ENCODE measurements around the gene KPNB1.

DNA sequence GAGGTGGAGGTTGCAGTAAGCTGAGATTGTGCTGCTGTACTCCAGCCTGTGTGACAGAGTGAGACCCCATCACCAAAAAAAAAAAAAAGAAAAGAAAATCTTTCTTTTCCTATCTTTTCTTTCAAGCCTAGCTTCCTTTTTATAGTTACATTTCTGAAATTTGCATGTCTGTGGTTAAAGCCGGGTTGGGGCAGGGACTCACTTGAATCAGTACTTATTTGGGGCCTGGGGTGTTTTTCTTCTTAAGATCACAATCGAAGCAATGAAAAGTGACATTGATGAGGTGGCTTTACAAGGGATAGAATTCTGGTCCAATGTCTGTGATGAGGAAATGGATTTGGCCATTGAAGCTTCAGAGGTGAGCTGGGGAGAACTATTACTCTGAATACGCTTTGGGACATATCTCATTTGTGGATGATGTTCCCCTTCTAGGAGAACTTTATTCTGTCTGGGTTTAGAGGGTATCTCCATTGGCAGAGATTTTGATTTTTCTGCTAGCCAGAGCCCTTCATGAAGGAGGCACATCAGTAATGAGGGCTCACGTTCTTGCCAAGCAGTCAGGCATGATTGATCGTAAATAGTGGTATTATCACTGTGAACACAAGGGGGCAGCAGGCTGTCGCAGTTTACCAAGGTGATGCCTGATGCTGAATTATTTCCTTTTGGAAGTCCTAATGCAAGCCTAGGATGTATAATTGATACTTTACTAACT lies 14.3 kb downstream of the KPNB1 start:
- TF ChIP-seq, protein P1, sequence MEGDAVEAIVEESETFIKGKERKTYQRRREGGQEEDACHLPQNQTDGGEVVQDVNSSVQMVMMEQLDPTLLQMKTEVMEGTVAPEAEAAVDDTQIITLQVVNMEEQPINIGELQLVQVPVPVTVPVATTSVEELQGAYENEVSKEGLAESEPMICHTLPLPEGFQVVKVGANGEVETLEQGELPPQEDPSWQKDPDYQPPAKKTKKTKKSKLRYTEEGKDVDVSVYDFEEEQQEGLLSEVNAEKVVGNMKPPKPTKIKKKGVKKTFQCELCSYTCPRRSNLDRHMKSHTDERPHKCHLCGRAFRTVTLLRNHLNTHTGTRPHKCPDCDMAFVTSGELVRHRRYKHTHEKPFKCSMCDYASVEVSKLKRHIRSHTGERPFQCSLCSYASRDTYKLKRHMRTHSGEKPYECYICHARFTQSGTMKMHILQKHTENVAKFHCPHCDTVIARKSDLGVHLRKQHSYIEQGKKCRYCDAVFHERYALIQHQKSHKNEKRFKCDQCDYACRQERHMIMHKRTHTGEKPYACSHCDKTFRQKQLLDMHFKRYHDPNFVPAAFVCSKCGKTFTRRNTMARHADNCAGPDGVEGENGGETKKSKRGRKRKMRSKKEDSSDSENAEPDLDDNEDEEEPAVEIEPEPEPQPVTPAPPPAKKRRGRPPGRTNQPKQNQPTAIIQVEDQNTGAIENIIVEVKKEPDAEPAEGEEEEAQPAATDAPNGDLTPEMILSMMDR (optimal IDR thresholded peaks at IDR 0.05 in 1 of 3, IDR thresholded peaks at IDR 0.05 in 1 of 3, conservative IDR thresholded peaks at IDR 0.05 in 1 of 3; ENCODE audit: extremely low read depth in 1 of 3, insufficient read depth in 2 of 3, low read length in 3 of 3) = peak; percentile 70 to 89 (median 83)
- no peak for TF ChIP-seq EZH2 (IDR thresholded peaks at IDR 0.05; ENCODE audit: low read length)

Measured in keratinocyte (primary cell).